ENCODE data around the gene SYT2.

The SYT2 gene

GRCh38 chr1:202677433-202677832 is 32.8 kb downstream of the SYT2 start:
- DNase-seq (ENCODE audit: low spot score): no peak

GRCh38 chr1:202673531-202673930 is 36.7 kb downstream of the SYT2 start:
- DNase-seq (ENCODE audit: low spot score): no peak

- no peak for DNase-seq (ENCODE audit: low spot score)
These were observed 38.9 kb downstream of the SYT2 start for GRCh38 chr1:202671399-202671798.

GRCh38 chr1:202665417-202665816 is 44.8 kb downstream of the SYT2 start:
- DNase-seq (ENCODE audit: low spot score): no peak

GRCh38 chr1:202664083-202664482 is 46.2 kb downstream of the SYT2 start:
- DNase-seq (ENCODE audit: low spot score): no peak

- DNase-seq (ENCODE audit: low spot score): no peak
These were observed 47.1 kb downstream of the SYT2 start for GRCh38 chr1:202663131-202663530.

GRCh38 chr1:202662081-202662480 is 48.2 kb downstream of the SYT2 start:
- no peak for DNase-seq (ENCODE audit: low spot score)

- DNase-seq (ENCODE audit: low spot score): no peak
These were observed 49.0 kb downstream of the SYT2 start for GRCh38 chr1:202661136-202661845.

- DNase-seq (ENCODE audit: low spot score): no peak
These were observed 50.3 kb downstream of the SYT2 start for GRCh38 chr1:202659974-202660373.

- DNase-seq (ENCODE audit: low spot score): no peak
These were observed 50.7 kb downstream of the SYT2 start for GRCh38 chr1:202659541-202659940.

GRCh38 chr1:202658769-202659168 is 51.5 kb downstream of the SYT2 start:
- no peak for DNase-seq (ENCODE audit: low spot score)

GRCh38 chr1:202658251-202658759 is 51.9 kb downstream of the SYT2 start:
- no peak for DNase-seq (ENCODE audit: low spot score)

- DNase-seq (ENCODE audit: low spot score): no peak
These were observed 53.2 kb downstream of the SYT2 start for GRCh38 chr1:202656951-202657646.

- no peak for DNase-seq (ENCODE audit: low spot score)
These were observed 54.2 kb downstream of the SYT2 start for GRCh38 chr1:202656057-202656456.

- DNase-seq (ENCODE audit: low spot score): no peak
These were observed 56.2 kb downstream of the SYT2 start for GRCh38 chr1:202654079-202654478.

GRCh38 chr1:202649553-202650392 is 60.5 kb downstream of the SYT2 start:
- no peak for DNase-seq (ENCODE audit: low spot score)

GRCh38 chr1:202648605-202649226 is 61.5 kb downstream of the SYT2 start:
- DNase-seq (ENCODE audit: low spot score): no peak

GRCh38 chr1:202645097-202645476 is 65.2 kb downstream of the SYT2 start:
- DNase-seq (ENCODE audit: low spot score): no peak

GRCh38 chr1:202644219-202645096 is 65.8 kb downstream of the SYT2 start:
- no peak for DNase-seq (ENCODE audit: low spot score)

GRCh38 chr1:202643397-202644218 is 66.6 kb downstream of the SYT2 start:
- no peak for DNase-seq (ENCODE audit: low spot score)
